Thyroid gland (tissue), 4 donors: ENCODE measurements around the gene WARS2. TPM values are rescaled to one million over a fixed set of nuclear protein-coding genes. Genes with fewer than 3 reads are reported as not detected.

Source experiments
- DNase-seq, 2 donors: peaks; one replicate each; pipeline ENCODE4 v3.0.0-alpha.2; 2019
- H3K27ac ChIP-seq, 3 donors: fragments of 200-600 bp; sonication (generic); 1 replicate in 2 of 3; 2 replicates in 1 of 3; pipeline ENCODE4 v1.5.1; 2016 to 2019; ENCODE audit warnings: mild to moderate bottlenecking in 1 of 3, moderate library complexity in 1 of 3
- H3K27me3 ChIP-seq: fragments of 200-600 bp; sonication (generic); one replicate; pipeline ENCODE4 v1.5.1; 2019
- H3K36me3 ChIP-seq, 2 donors: fragments of 200-600 bp; sonication (generic); one replicate each; pipeline ENCODE4 v1.5.1; 2016 to 2019
- H3K4me1 ChIP-seq, 2 donors: fragments of 200-600 bp; sonication (generic); one replicate each; pipeline ENCODE4 v1.5.1; 2017 to 2019
- H3K4me3 ChIP-seq, 3 donors: fragments of 200-600 bp; sonication (generic); replicated peaks in 1 of 3; 1 replicate in 2 of 3; 2 replicates in 1 of 3; pipeline ENCODE4 v1.5.1; 2016; ENCODE audit warnings: mild to moderate bottlenecking in 1 of 3
- H3K9me3 ChIP-seq: fragments of 200-600 bp; sonication (generic); one replicate; pipeline ENCODE4 v1.5.1; 2017
- POLR2A ChIP-seq, 2 donors: fragments of 450-650 bp; IDR thresholded peaks; one replicate each; pipeline ENCODE4 v1.6.1; 2017; ENCODE audit warnings: antibody characterized with exemption in 2 of 2, mild to moderate bottlenecking in 2 of 2, moderate library complexity in 1 of 2
- WGBS, 2 donors: methylation state at CpG; one replicate each; pipeline ENCODE4 v1.1.5; 2017; 5-methylcytosine and 5-hydroxymethylcytosine counted together
- intact Hi-C: fragments of 100-400 bp; cut with DNase I; formaldehyde crosslinking; loops from one replicate; pipeline ENCODE4 v1.15.1; 2023
- small RNA-seq: library from RNA; depleted of rRNA; stranded (forward); fragments of <200 nt; gene quantifications from one replicate; pipeline ENCODE3, GENCODE V24; 2016
- total RNA-seq, 4 donors: library from RNA; depleted of rRNA; stranded (reverse); fragments of >200 nt; gene quantifications; one replicate each; pipeline ENCODE4 v1.2.3, GENCODE V29; 2016
- TF ChIP-seq, protein P1 (sequence below), 6 experiments: fragments of 200-600 bp in 3 of 6; fragments of 450-650 bp in 3 of 6; sonication (generic) in 3 of 6; IDR thresholded peaks; one replicate each; pipeline ENCODE4 v1.5.1; 2016 to 2019; ENCODE audit warnings: antibody characterized with exemption in 6 of 6, mild to moderate bottlenecking in 2 of 6, inconsistent platforms in 1 of 6, moderate library complexity in 1 of 6

The WARS2 gene
- total RNA-seq, 4 donors from 2014 or later: 21.4 to 35.1 (median 26.2) TPM

DNA sequence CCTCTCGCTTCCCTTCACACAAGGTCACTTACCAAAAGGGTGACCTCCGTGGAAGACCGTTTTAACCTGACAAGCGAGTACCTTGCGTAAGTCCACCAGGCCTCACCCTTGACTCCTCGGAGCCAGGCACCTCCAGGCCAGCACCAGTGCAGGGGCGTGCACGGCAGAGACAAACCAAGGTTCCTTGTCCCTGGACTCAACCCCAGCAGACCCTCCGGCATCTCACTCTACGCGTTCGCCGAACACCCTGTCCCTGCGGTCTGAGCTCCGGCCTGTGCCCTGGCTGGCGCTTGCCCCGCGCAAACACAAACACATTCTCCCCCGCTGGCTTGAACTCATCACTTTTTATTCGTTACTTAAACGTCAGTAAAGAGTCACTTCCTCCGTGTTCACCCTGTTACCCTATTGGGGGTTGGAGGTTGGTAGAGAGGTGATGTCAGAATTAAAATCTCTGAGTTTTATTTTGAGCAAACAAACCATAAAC, 156.9 kb downstream of the WARS2 start:
- TF ChIP-seq POLR2A (IDR thresholded peaks at IDR 0.05): no peak
- TF ChIP-seq, protein P1, sequence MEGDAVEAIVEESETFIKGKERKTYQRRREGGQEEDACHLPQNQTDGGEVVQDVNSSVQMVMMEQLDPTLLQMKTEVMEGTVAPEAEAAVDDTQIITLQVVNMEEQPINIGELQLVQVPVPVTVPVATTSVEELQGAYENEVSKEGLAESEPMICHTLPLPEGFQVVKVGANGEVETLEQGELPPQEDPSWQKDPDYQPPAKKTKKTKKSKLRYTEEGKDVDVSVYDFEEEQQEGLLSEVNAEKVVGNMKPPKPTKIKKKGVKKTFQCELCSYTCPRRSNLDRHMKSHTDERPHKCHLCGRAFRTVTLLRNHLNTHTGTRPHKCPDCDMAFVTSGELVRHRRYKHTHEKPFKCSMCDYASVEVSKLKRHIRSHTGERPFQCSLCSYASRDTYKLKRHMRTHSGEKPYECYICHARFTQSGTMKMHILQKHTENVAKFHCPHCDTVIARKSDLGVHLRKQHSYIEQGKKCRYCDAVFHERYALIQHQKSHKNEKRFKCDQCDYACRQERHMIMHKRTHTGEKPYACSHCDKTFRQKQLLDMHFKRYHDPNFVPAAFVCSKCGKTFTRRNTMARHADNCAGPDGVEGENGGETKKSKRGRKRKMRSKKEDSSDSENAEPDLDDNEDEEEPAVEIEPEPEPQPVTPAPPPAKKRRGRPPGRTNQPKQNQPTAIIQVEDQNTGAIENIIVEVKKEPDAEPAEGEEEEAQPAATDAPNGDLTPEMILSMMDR (IDR thresholded peaks at IDR 0.05): no peak
- 26 to 27% methylated on average over 22 of the region's 22 CpGs for WGBS, 2 donors
- no peaks in the 10 kb centered on the region for H3K36me3 ChIP-seq
- H3K9me3 ChIP-seq: no peaks in the 10 kb centered on the region
- intact Hi-C loops: no loop called here
- H3K27ac ChIP-seq: no peak overlapping the region
- peaks cover 68% of the 10 kb centered on the region for H3K27me3 ChIP-seq
- H3K4me1 ChIP-seq: peaks cover 15 to 36% of the 10 kb centered on the region in 2 donors
- no peak overlapping the region for H3K4me3 ChIP-seq
- DNase-seq: no peak

DNA sequence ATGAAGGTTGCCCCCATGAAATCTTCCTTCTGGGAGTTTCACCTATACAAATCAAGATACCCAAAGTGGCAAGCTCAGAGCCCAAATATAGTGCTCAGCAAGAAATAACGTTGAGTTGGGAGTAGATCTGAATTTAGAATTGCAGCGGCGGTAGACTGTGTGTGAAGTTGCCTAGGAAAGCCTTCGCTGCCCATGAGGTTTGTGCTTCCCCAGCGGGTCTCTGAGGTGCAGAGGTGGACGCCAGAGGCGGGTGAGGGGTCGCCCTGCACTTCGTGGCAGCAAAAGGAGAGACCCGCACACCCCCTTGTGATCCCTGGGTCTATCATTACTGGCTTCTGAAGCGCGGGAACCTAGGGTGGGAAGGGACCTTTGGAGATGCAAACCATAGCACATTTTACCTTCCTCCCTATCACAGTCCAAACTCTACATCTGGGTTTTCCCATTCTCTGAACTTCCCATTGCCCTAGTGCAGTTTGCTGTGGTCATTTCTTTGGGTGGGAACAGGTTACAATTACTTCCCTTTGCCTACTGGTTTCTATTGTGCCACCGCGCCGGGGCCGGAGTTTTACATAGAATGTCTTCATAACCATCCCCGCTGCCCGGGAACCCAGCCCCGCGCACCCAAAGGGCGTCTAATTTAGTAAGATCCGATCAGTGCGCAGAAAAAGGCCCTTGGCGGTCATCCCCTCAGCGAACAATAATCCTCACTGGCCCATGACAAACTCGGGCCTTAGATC, 157.5 kb downstream of the WARS2 start:
- no peaks in the 10 kb centered on the region for H3K9me3 ChIP-seq
- H3K36me3 ChIP-seq: no peaks in the 10 kb centered on the region
- H3K4me3 ChIP-seq: no peak overlapping the region
- peaks cover 15 to 34% of the 10 kb centered on the region in 2 donors for H3K4me1 ChIP-seq
- H3K27ac ChIP-seq: no peak overlapping the region
- intact Hi-C loops: no loop called here
- no peak for DNase-seq
- TF ChIP-seq, protein P1 (IDR thresholded peaks at IDR 0.05): no peak
- no peak for TF ChIP-seq POLR2A (IDR thresholded peaks at IDR 0.05)
- H3K27me3 ChIP-seq: peaks cover 65% of the 10 kb centered on the region
- WGBS, 2 donors: 18 to 27% methylated on average over 26 of the region's 26 CpGs

DNA sequence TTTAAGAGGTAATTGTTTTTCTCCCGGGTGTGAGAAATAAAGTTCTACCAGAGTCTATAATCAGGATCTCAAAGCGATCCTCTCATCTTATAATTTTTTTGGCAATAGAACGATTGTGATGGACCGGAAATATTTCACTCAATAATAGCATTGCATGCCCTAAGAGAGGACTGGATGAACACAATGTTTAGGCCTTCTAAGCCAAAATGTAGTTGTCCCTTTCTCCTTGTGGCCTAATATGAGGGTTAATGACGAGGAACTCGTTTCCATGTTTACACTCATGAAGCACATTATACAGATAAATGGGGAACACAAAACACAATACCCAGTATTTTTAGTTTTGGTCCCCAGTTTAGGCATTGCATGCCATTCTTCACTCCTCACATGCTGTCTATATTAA, 158.2 kb downstream of the WARS2 start:
- peaks cover 58% of the 10 kb centered on the region for H3K27me3 ChIP-seq
- H3K9me3 ChIP-seq: no peaks in the 10 kb centered on the region
- peaks cover 13 to 27% of the 10 kb centered on the region in 2 donors for H3K4me1 ChIP-seq
- no peak overlapping the region for H3K4me3 ChIP-seq
- no peaks in the 10 kb centered on the region for H3K36me3 ChIP-seq
- intact Hi-C loops: no loop called here
- no peak for DNase-seq
- H3K27ac ChIP-seq: no peak overlapping the region
- 43 to 59% methylated on average over 6 of the region's 6 CpGs for WGBS, 2 donors
- no peak for TF ChIP-seq POLR2A (IDR thresholded peaks at IDR 0.05)
- TF ChIP-seq, protein P1 (IDR thresholded peaks at IDR 0.05): no peak

DNA sequence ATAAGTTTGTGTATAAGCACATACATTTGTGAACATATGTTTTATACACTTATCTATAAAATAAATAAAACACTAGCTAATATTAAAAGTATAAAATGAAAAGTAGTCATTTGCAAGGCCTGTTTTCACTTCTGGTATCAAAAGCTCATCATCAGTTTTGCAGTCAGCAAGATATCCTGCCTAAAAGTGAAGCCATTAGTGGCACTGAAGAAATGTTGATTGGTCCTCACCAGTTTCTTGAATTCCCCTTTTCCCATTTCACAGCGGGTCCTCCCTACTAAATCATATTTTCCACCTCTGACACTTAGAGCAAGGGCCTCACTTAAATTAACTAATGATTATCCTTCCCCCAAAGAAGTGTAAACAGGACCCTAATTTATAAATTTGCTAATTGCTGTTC, 159.0 kb downstream of the WARS2 start:
- 23 to 37% methylated on average over 1 of the region's 1 CpG for WGBS, 2 donors
- TF ChIP-seq, protein P1 (IDR thresholded peaks at IDR 0.05): no peak
- TF ChIP-seq POLR2A (IDR thresholded peaks at IDR 0.05): no peak
- no peak overlapping the region for H3K27ac ChIP-seq
- H3K4me1 ChIP-seq: peaks cover 10 to 27% of the 10 kb centered on the region in 2 donors
- H3K4me3 ChIP-seq: no peak overlapping the region
- H3K36me3 ChIP-seq: no peaks in the 10 kb centered on the region
- peaks cover 50% of the 10 kb centered on the region for H3K27me3 ChIP-seq
- no peaks in the 10 kb centered on the region for H3K9me3 ChIP-seq
- intact Hi-C loops: no loop called here
- DNase-seq: no peak

Small RNA genes lying within 50 kb of the gene (small RNA-seq; reads per million reads assigned to genes)
- not detected for gene AL139420.2

Other genes starting within 250 kb of the WARS2 start
- gene TBX15, start 152.3 kb downstream of the WARS2 start, total RNA-seq: 1 to 10 TPM; 1.1 to 5.4 (median 3.5) TPM
- not detected for gene HAO2, start 228.1 kb upstream of the WARS2 start, total RNA-seq